A549 (cell line): ENCODE data around the gene NOL7. TPM values are rescaled to one million over a fixed set of nuclear protein-coding genes. Genes with fewer than 3 reads are reported as not detected.

Source experiments
- ATAC-seq, 2 experiments: fragments of 200-7000 bp in 1 of 2; fragments of >200 bp in 1 of 2; cut with Nextera tagmentation in 1 of 2; cut with Tn5 transposase in 1 of 2; 3 replicates each; pipeline versions ENCODE4 v1.8.0 to v1.9.1; 2018 to 2020; ENCODE audit warnings: mild to moderate bottlenecking in 1 of 2, moderate library complexity in 1 of 2
- CTCF ChIA-PET: fragments of 300-600 bp; sonication (Branson Sonifier 250); formaldehyde crosslinking; extraction: SDS; loops from one replicate; lab custom pipeline; 2021; ENCODE audit warnings: antibody characterized with exemption, inconsistent platforms; lab: Yijun Ruan, JAX
- POLR2A ChIA-PET: fragments of 350-600 bp; formaldehyde crosslinking; extraction: SDS; loops from one replicate; lab custom pipeline; 2021; ENCODE audit warnings: antibody characterized with exemption, inconsistent platforms; lab: Yijun Ruan, JAX
- DNase-seq, 2 experiments: peaks; one replicate each; pipeline versions ENCODE4 v3.0.0 to v3.0.0-alpha.2; 2011 to 2016; ENCODE audit warnings: low read depth in 1 of 2, low spot score in 1 of 2
- FAIRE-seq: peaks from 2 replicates; lab custom pipeline; 2011; peaks lifted over from hg19 to GRCh38; lab: Jason Lieb, UNC
- H3K27ac ChIP-seq, 2 experiments: fragments of >200 bp; sonication (Bioruptor Twin); formaldehyde crosslinking; 3 replicates each; pipeline ENCODE4 v1.5.1; 2016 to 2017
- H3K4me1 ChIP-seq: fragments of >200 bp; sonication (Bioruptor Twin); formaldehyde crosslinking; 3 replicates; pipeline ENCODE4 v1.6.1; 2016
- H3K4me2 ChIP-seq: fragments of >200 bp; sonication (Bioruptor Twin); formaldehyde crosslinking; 3 replicates; pipeline ENCODE4 v1.6.1; 2016
- H3K4me3 ChIP-seq: fragments of >200 bp; sonication (Bioruptor Twin); formaldehyde crosslinking; 3 replicates; pipeline ENCODE4 v1.5.1; 2016
- H3K9me3 ChIP-seq: fragments of >200 bp; sonication (Bioruptor Twin); formaldehyde crosslinking; 3 replicates; pipeline ENCODE4 v1.6.1; 2016
- BCL3 ChIP-seq: fragments of >200 bp; sonication (Bioruptor Twin); formaldehyde crosslinking; IDR thresholded peaks from 3 replicates; pipeline ENCODE4 v1.6.1; 2016
- CBX2 ChIP-seq: fragments of 200-600 bp; sonication (generic); IDR thresholded peaks from 2 replicates; pipeline ENCODE4 v1.6.1; 2016; ENCODE audit warnings: low read depth, mild to moderate bottlenecking, borderline replicate concordance
- CEBPB ChIP-seq, 2 experiments: fragments of >200 bp in 1 of 2; sonication (Bioruptor Twin) in 1 of 2; formaldehyde crosslinking in 1 of 2; IDR thresholded peaks; 2 replicates each; pipeline ENCODE4 v1.6.1; 2012 to 2016
- CHD4 ChIP-seq: fragments of 200-600 bp; sonication (generic); IDR thresholded peaks from 2 replicates; pipeline ENCODE4 v1.6.1; 2016; ENCODE audit warnings: antibody characterized with exemption, mild to moderate bottlenecking, borderline replicate concordance
- ELK1 ChIP-seq: fragments of 150-350 bp; IDR thresholded peaks from 2 replicates; pipeline ENCODE4 v1.6.1; 2014; ENCODE audit warnings: low read depth, mild to moderate bottlenecking, low read length
- FOSB ChIP-seq: fragments of 250-450 bp; sonication (Bioruptor Pico); IDR thresholded peaks from 2 replicates; pipeline ENCODE4 v1.5.0; 2020; ENCODE audit warnings: mild to moderate bottlenecking, moderate library complexity
- FOSL2 ChIP-seq, 2 experiments: fragments of 450-650 bp in 1 of 2; fragments of >200 bp in 1 of 2; sonication (Bioruptor Twin) in 1 of 2; formaldehyde crosslinking; IDR thresholded peaks; 2 replicates each; pipeline versions ENCODE4 v1.5.0 to v1.6.1; 2016 to 2020; ENCODE audit warnings: mild to moderate bottlenecking in 1 of 2, moderate library complexity in 1 of 2
- HDAC2 ChIP-seq: fragments of 200-600 bp; sonication (generic); IDR thresholded peaks from 2 replicates; pipeline ENCODE4 v1.6.1; 2016
- HOXA7 ChIP-seq: fragments of 250-450 bp; sonication (Bioruptor Pico); IDR thresholded peaks from 2 replicates; pipeline ENCODE4 v1.5.0; 2020; ENCODE audit warnings: mild to moderate bottlenecking, moderate library complexity
- JUN ChIP-seq, 2 experiments: fragments of >200 bp; sonication (Bioruptor Twin); formaldehyde crosslinking; IDR thresholded peaks; 2 replicates in 1 of 2; 3 replicates in 1 of 2; pipeline ENCODE4 v1.6.1; 2016 to 2017
- JUNB ChIP-seq: fragments of >200 bp; sonication (Bioruptor Twin); formaldehyde crosslinking; IDR thresholded peaks from 2 replicates; pipeline ENCODE4 v1.6.1; 2016
- KDM1A ChIP-seq: fragments of 200-600 bp; sonication (generic); IDR thresholded peaks from 2 replicates; pipeline ENCODE4 v1.6.1; 2016; ENCODE audit warnings: low read depth, mild to moderate bottlenecking
- KDM5A ChIP-seq: fragments of 200-600 bp; sonication (generic); IDR thresholded peaks from 2 replicates; pipeline ENCODE4 v1.6.1; 2016; ENCODE audit warnings: antibody characterized with exemption, mild to moderate bottlenecking
- MAFK ChIP-seq: fragments of 450-650 bp; IDR thresholded peaks from 2 replicates; pipeline ENCODE4 v1.6.1; 2014; ENCODE audit not compliant: partially characterized antibody
- MYC ChIP-seq: IDR thresholded peaks from 2 replicates; pipeline ENCODE4 v1.6.1; 2012; ENCODE audit warnings: mild to moderate bottlenecking, inconsistent platforms, low read length, improper control_type of control experiment, borderline replicate concordance
- NFE2L2 ChIP-seq: fragments of 150-350 bp; conservative IDR thresholded peaks from 2 replicates; pipeline ENCODE4 v1.6.1; 2014; ENCODE audit warnings: low read length
- NPAS2 ChIP-seq: fragments of 250-450 bp; sonication (Bioruptor Pico); IDR thresholded peaks from 2 replicates; pipeline ENCODE4 v1.8.0; 2022; ENCODE audit warnings: mild to moderate bottlenecking, moderate library complexity, borderline replicate concordance
- NR3C1 ChIP-seq: fragments of >200 bp; sonication (Bioruptor Twin); formaldehyde crosslinking; IDR thresholded peaks from 3 replicates; pipeline ENCODE4 v1.6.1; 2017
- POLR2A ChIP-seq: IDR thresholded peaks from 2 replicates; pipeline ENCODE4 v1.6.1; 2012; ENCODE audit warnings: mild to moderate bottlenecking, low read length
- RARB ChIP-seq: fragments of 250-450 bp; sonication (Bioruptor Pico); IDR thresholded peaks from 2 replicates; pipeline ENCODE4 v1.8.0; 2021; ENCODE audit warnings: mild to moderate bottlenecking, moderate library complexity
- RNF2 ChIP-seq: fragments of 200-600 bp; sonication (generic); IDR thresholded peaks from 2 replicates; pipeline ENCODE4 v1.6.1; 2016; ENCODE audit warnings: low read depth, mild to moderate bottlenecking, antibody characterized with exemption, moderate library complexity, borderline replicate concordance
- SMC3 ChIP-seq: fragments of >200 bp; sonication (Bioruptor Twin); formaldehyde crosslinking; IDR thresholded peaks from 3 replicates; pipeline ENCODE4 v1.6.1; 2018; ENCODE audit warnings: inconsistent platforms
- SREBF2 ChIP-seq: fragments of 450-650 bp; IDR thresholded peaks from 2 replicates; pipeline ENCODE4 v1.6.1; 2014; ENCODE audit warnings: mild to moderate bottlenecking, moderate library complexity
- ZFP36 ChIP-seq: fragments of 450-650 bp; IDR thresholded peaks from 2 replicates; pipeline ENCODE4 v1.6.1; 2014; ENCODE audit warnings: borderline replicate concordance; ENCODE audit not compliant: partially characterized antibody
- WGBS: methylation state at CpG from one replicate; pipeline ENCODE4 v1.1.6; 2017; ENCODE audit errors: missing lambda C conversion rate; 5-methylcytosine and 5-hydroxymethylcytosine counted together
- polyA plus RNA-seq, 4 experiments: library from polyadenylated mRNA; depleted of rRNA in 3 of 4; stranded (reverse); fragments of >200 nt; fragmentation: RNase III in 1 of 4; extraction: RNeasy Plus Mini Kit Qiagen cat#74134 plus additional on column Dnase treatment in 1 of 4; gene quantifications; 2 replicates in 3 of 4; 3 replicates in 1 of 4; pipeline ENCODE4 v1.2.3, GENCODE V29; 2011 to 2017
- TF ChIP-seq, protein P1 (sequence below): fragments of 250-450 bp; sonication (Bioruptor Pico); IDR thresholded peaks from 2 replicates; pipeline ENCODE4 v1.5.0; 2020; ENCODE audit warnings: low read depth, mild to moderate bottlenecking, moderate library complexity
- TF ChIP-seq, protein P2 (sequence below): fragments of 450-650 bp; IDR thresholded peaks from 2 replicates; pipeline ENCODE4 v1.6.1; 2014; ENCODE audit warnings: antibody characterized with exemption

NOL7 gene
- polyA plus RNA-seq, 2 of the 4 experiments (the other 2 are of a cell fraction) = 75.1 to 85.9 TPM

DNA sequence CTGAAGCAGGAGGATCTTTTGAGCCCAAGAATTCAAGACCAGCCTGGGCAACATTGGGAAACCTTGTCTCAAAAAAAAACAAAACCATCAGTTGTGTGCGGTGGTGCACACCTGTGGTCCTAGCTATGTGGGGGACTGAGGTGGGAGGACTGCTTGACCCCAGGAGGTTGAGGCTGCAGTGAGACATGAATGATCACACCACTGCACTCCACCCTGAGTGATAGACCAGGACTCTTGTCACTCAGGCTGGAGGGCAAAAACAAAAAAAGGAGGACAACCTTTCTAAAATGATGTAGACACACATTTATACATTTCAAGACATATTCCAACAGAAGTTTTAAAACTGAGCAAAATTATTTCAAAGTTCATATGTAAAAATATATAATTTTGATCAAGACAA, 45.1 kb downstream of the NOL7 start:
- Histone ChIP-seq H3K4me3 (no peak overlapping the region), H3K9me3 (no peaks in the 10 kb centered on the region), H3K4me1 (peaks cover 7% of the 10 kb centered on the region; the same call in 1 of the 3 replicates), H3K4me2 (no peak overlapping the region), H3K27ac (no peak overlapping the region)
- ATAC-seq (no peak), DNase-seq (no peak), FAIRE-seq (no peak)
- CTCF ChIA-PET = interaction anchor here (0.6 kb wide), 1 partner anchor 205 kb away, joined by 4 read pairs; no protein-coding TSS in a partner anchor
- TF ChIP-seq ZFP36 = no peak
- TF ChIP-seq NR3C1 = no peak
- no peak for TF ChIP-seq POLR2A
- TF ChIP-seq MAFK = no peak
- TF ChIP-seq, protein P1, sequence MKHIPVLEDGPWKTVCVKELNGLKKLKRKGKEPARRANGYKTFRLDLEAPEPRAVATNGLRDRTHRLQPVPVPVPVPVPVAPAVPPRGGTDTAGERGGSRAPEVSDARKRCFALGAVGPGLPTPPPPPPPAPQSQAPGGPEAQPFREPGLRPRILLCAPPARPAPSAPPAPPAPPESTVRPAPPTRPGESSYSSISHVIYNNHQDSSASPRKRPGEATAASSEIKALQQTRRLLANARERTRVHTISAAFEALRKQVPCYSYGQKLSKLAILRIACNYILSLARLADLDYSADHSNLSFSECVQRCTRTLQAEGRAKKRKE (CRISPR knock-in tag) = no peak
- no peak for TF ChIP-seq HDAC2
- TF ChIP-seq RNF2 = no peak
- TF ChIP-seq SMC3 = no peak
- no peak for TF ChIP-seq RARB (CRISPR knock-in tag)
- no peak for TF ChIP-seq HOXA7 (CRISPR knock-in tag)
- TF ChIP-seq FOSB (CRISPR knock-in tag) = no peak
- no peak for TF ChIP-seq CBX2
- no peak for TF ChIP-seq NFE2L2
- WGBS = 100% methylated on average over 1 of the region's 1 CpG
- POLR2A ChIA-PET = no interaction called here

DNA sequence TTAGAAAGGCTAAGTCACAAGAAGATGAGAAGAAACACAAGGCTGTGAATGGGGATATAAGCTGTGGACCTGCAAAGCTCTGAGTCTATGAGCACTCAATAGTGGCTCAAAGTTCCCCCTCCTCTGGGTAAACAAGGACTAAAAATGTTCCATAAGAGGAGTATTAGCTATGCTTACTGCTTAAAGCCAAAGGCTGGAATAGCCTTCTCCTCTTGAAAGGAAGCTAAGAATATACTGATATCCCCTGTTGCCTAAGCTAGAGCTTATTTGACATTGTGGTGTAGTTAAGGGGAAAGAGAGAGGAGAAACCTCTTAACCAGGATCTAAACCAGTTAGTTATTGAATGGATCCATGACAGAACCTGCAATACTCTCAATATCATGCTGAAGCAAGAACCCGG, 45.8 kb downstream of the NOL7 start:
- no peak for FAIRE-seq

More for the DNA sequence above, 45.8 kb downstream of the NOL7 start:
- 100% methylated on average over 1 of the region's 1 CpG for WGBS
- POLR2A ChIA-PET = no interaction called here
- peaks cover 8% of the 10 kb centered on the region; the same call in 1 of the 3 replicates for H3K4me1 ChIP-seq
- no peaks in the 10 kb centered on the region for H3K9me3 ChIP-seq
- no peak overlapping the region for H3K27ac ChIP-seq
- DNase-seq = no peak
- TF ChIP-seq JUNB = no peak
- no peak for TF ChIP-seq MYC
- TF ChIP-seq RNF2 = no peak
- TF ChIP-seq KDM1A = no peak
- no peak for TF ChIP-seq NR3C1
- TF ChIP-seq CEBPB (IDR thresholded peaks at IDR 0.05) = no peak
- TF ChIP-seq NPAS2 = no peak
- no peak for TF ChIP-seq JUN (IDR thresholded peaks at IDR 0.05)
- TF ChIP-seq FOSL2 (IDR thresholded peaks at IDR 0.05) = no peak
- no peak for TF ChIP-seq FOSL2 (CRISPR knock-in tag; IDR thresholded peaks at IDR 0.05)
- TF ChIP-seq BCL3 = no peak
- TF ChIP-seq CBX2 = no peak
- no peak for TF ChIP-seq CHD4
- no peak for TF ChIP-seq SREBF2
- no peak for TF ChIP-seq ELK1
- no peak for TF ChIP-seq KDM5A
- no peak for TF ChIP-seq MAFK
- TF ChIP-seq, protein P2, sequence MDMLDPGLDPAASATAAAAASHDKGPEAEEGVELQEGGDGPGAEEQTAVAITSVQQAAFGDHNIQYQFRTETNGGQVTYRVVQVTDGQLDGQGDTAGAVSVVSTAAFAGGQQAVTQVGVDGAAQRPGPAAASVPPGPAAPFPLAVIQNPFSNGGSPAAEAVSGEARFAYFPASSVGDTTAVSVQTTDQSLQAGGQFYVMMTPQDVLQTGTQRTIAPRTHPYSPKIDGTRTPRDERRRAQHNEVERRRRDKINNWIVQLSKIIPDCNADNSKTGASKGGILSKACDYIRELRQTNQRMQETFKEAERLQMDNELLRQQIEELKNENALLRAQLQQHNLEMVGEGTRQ = no peak
- TF ChIP-seq, all 56 proteins: peak for 0
- ATAC-seq = no peak
- CTCF ChIA-PET = no interaction called here
- no peak overlapping the region for H3K4me2 ChIP-seq
- no peak overlapping the region for H3K4me3 ChIP-seq
